ENCODE results near the gene ERC2.

ERC2 gene

GRCh38 chr3:55797084-55797483, 671.2 kb downstream of the ERC2 start:
- TF ChIP-seq, protein P1, sequence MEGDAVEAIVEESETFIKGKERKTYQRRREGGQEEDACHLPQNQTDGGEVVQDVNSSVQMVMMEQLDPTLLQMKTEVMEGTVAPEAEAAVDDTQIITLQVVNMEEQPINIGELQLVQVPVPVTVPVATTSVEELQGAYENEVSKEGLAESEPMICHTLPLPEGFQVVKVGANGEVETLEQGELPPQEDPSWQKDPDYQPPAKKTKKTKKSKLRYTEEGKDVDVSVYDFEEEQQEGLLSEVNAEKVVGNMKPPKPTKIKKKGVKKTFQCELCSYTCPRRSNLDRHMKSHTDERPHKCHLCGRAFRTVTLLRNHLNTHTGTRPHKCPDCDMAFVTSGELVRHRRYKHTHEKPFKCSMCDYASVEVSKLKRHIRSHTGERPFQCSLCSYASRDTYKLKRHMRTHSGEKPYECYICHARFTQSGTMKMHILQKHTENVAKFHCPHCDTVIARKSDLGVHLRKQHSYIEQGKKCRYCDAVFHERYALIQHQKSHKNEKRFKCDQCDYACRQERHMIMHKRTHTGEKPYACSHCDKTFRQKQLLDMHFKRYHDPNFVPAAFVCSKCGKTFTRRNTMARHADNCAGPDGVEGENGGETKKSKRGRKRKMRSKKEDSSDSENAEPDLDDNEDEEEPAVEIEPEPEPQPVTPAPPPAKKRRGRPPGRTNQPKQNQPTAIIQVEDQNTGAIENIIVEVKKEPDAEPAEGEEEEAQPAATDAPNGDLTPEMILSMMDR (IDR thresholded peaks at IDR 0.05; ENCODE audit: low read depth, low read length), result no peak
- no peaks in the 10 kb centered on the region for H3K36me3 ChIP-seq
- H3K4me1 ChIP-seq, result no peaks in the 10 kb centered on the region
- no peaks in the 10 kb centered on the region for H3K27me3 ChIP-seq
- no peak for DNase-seq
- no peak overlapping the region for H3K4me3 ChIP-seq (ENCODE audit: low read depth, low read length)
- H3K9me3 ChIP-seq, result no peaks in the 10 kb centered on the region

DNA sequence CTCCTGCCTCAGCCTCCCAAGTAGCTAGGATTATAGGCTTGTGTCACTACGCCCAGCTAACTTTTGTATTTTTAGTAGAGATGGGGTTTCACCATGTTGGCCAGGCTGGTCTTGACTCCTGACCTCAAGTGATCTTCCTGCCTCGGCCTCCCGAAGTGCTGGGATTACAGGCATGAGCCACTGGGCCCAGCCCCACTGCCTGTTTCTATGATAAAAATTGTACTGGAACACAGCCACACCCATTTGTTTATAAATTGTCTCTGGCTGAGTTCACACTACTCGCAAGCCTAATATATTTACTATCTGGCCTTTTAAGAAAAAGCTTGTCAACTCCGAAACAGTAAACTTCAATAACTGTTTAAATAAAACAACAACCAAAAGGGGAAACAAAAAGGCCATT, 671.7 kb downstream of the ERC2 start:
- DNase-seq, result no peak
- no peaks in the 10 kb centered on the region for H3K4me1 ChIP-seq
- TF ChIP-seq, protein P1 (IDR thresholded peaks at IDR 0.05; ENCODE audit: low read depth, low read length), result no peak

DNA sequence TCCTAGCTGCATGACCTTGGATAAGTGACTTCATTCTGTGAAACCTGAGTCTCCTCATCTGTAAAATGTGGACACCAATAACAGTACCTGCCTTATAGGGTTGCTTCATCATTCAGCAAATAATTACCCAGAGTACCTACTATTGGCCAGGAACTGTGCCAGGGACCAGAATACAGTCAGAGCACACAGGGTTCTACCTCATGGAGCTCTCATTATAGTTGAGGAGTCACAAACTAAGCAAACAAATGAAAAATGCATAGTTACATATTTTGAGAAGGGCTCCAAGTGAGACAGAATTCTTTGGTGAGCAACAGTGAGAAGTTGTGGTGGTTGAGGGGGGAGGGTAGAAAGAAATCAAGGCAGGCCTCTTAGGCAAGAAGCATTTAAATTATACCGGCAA, 672.5 kb downstream of the ERC2 start:
- Histone ChIP-seq H3K9me3 (no peaks in the 10 kb centered on the region), H3K4me3 (ENCODE audit: low read depth, low read length) (no peak overlapping the region), H3K36me3 (no peaks in the 10 kb centered on the region), H3K4me1 (no peaks in the 10 kb centered on the region), H3K27me3 (no peaks in the 10 kb centered on the region)
- DNase-seq, result no peak
- TF ChIP-seq, protein P1 (IDR thresholded peaks at IDR 0.05; ENCODE audit: low read depth, low read length), result no peak

More for the DNA sequence above, 671.7 kb downstream of the ERC2 start:
- no peaks in the 10 kb centered on the region for H3K9me3 ChIP-seq
- H3K4me3 ChIP-seq (ENCODE audit: low read depth, low read length), result no peak overlapping the region
- no peaks in the 10 kb centered on the region for H3K36me3 ChIP-seq
- no peaks in the 10 kb centered on the region for H3K27me3 ChIP-seq

DNA sequence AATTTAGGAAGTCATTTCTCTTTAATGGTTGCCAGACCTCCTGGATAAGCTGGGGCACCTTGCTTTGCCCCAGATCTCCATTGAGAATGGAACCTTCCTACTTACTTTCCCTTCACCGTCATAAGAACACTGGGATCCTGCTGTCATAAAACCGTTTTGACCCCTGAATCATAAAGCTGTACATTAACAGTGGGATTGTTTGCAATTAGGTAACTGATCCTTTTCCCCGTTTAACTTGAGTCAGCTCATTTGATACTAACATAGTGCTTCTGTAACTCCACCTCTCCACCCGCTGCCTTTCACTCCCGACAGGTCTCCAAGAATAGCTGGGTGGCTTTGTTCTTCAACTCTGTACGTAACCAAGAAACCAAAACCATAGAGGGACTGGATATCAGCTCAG, 673.0 kb downstream of the ERC2 start:
- H3K36me3 ChIP-seq, result no peaks in the 10 kb centered on the region
- TF ChIP-seq, protein P1 (IDR thresholded peaks at IDR 0.05; ENCODE audit: low read depth, low read length), result no peak
- no peaks in the 10 kb centered on the region for H3K9me3 ChIP-seq
- H3K4me3 ChIP-seq (ENCODE audit: low read depth, low read length), result no peak overlapping the region
- no peaks in the 10 kb centered on the region for H3K27me3 ChIP-seq
- H3K4me1 ChIP-seq, result no peaks in the 10 kb centered on the region
- DNase-seq, result no peak

DNA sequence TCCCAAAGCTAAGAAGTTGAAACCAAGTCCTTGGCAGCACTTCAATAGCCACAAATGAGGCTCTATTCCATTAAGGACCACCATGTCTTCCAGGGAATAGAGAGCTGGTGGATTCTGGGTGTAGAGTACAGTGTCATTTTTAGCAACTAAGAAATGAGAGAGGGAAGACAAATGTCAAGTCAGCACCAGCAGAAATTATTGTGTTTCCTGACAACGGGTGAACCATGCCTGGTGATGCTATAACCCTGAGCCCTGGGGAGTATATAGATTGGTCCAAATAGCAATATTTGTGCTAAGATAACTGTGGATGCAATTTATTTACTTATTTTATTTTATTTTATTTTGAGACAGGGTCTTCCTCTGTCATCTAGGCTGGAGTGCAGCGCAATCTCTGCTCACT, 675.5 kb downstream of the ERC2 start:
- no peaks in the 10 kb centered on the region for H3K4me1 ChIP-seq
- H3K27me3 ChIP-seq, result no peaks in the 10 kb centered on the region
- no peak for DNase-seq
- H3K4me3 ChIP-seq (ENCODE audit: low read depth, low read length), result no peak overlapping the region
- no peaks in the 10 kb centered on the region for H3K36me3 ChIP-seq
- TF ChIP-seq, protein P1 (IDR thresholded peaks at IDR 0.05; ENCODE audit: low read depth, low read length), result no peak
- no peaks in the 10 kb centered on the region for H3K9me3 ChIP-seq

DNA sequence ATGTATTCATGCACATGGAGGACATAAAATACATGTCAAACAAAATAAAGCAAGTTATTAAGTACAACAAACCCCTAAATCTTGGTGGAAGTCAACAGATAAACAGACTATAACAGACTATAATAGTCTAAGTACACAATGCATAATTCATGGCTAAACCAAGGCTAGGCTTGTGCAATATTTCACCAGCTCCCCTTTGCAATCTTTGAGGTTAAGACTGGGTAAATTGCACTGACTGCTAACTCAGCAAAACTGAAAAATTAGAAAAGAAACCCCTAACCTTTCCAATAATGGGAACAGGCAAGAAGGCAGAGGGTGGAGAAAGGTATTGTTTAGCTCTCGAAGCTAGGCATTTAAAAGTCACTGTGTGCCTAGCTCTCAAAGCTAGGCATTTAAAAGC, 676.3 kb downstream of the ERC2 start:
- Histone ChIP-seq H3K36me3 (no peaks in the 10 kb centered on the region), H3K4me1 (no peaks in the 10 kb centered on the region), H3K4me3 (ENCODE audit: low read depth, low read length) (no peak overlapping the region), H3K9me3 (no peaks in the 10 kb centered on the region), H3K27me3 (no peaks in the 10 kb centered on the region)
- TF ChIP-seq, protein P1 (IDR thresholded peaks at IDR 0.05; ENCODE audit: low read depth, low read length), result no peak
- no peak for DNase-seq
